Measurements from ENCODE around the gene NDUFA8. TPM values are rescaled to one million over a fixed set of nuclear protein-coding genes. Genes with fewer than 3 reads are reported as not detected.

Gene NDUFA8
- total RNA-seq: 10 to 100 TPM; 55.7 to 83.3 (median 76.1) TPM

DNA sequence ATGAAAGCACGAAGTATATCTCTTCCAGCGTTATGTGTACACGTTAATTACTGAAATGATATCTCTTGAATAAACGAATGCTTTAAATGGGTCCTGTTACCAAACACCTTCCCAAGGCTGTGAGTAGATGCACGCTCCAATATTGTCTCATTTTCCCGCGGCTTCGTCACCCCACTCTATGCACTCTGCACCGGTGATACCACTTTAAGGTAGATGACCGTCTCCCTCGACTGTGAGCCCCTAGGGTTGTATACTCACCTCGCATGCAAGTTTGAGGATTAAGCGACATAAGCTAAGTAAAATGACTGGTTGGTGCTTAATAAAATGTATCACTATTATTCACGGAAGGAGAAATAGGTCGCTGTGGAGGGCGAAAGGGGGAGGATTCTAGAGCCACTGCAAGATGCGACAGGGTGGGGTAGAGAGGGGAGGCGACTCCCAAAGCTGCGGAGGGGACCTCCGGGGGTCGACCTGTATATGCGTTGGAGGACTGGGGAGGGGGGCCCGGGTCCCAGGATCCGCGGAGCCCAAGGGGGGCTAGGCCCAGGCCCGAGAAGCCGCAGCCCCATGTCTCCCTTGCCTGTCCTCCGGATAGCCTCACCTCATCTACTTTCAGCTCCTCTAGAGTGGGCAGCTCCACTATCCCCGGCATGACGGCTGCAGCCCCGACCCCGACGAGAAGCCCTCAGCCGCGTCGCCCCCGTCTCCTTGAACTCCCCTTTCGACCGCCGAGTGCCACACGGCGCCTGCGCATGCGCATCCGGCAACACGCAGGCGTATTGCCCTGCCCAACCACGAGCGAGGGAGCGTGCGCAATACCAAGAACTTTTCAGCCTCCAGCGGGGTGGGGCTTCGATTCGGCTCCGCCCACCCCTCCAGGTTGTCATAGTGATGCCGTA lies at the start of gene NDUFA8, which contains the start of gene MORN5:
NDUFA8 (minus strand) TSS at position 754 of the 899 bp plus-strand sequence; CDS start at position 652, 102 bp downstream.
MORN5 (plus strand) TSS at position 883 of the 899 bp plus-strand sequence. CDS start 65 bp downstream, outside the sequence.
- intact Hi-C loops (cut with DNase I): loop anchor here (2.0 kb wide), 1 partner anchor 66 kb away; the partner anchor contains the start of gene TTLL11
- 3% methylated on average over 28 of the region's 56 CpGs for WGBS
- H3K4me1 ChIP-seq: peaks cover 31 to 61% (median 51%) of the 10 kb centered on the region in 4 donors

DNA sequence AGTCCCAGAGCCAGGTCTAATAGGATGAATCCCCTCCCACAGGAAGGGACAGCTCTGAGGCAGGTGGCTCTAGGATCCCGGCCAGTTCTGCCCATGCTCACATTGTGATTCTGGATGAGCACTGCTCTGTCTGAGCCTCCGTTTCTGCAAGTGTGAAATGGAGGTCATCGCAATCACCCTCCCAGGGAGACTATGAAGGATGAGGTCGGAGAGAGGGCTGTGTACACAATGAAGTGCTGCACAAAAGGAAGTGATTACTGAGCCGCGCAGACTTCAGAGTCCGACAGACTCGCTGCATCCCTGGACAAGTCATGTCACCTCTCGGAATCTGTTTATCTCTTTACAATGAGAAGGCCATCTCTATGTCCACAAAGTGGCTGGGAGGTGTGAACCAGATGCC lies 47.5 kb upstream of the NDUFA8 start:
- DNase-seq (ENCODE audit: extremely low spot score): no peak
- intact Hi-C loops (cut with DNase I): no loop called here
- Histone ChIP-seq H3K27me3 (peaks cover 0 to 35% (median 3%) of the 10 kb centered on the region in 4 donors), H3K4me3 (no peak overlapping the region), H3K4me1 (no peaks in the 10 kb centered on the region), H3K27ac (replicated peaks in 1 of 4) (no peak overlapping the region), H3K9me3 (no peaks in the 10 kb centered on the region), H3K36me3 (no peaks in the 10 kb centered on the region)
- no peak for TF ChIP-seq EP300 (IDR thresholded peaks at IDR 0.05)
- no peak for TF ChIP-seq POLR2A (IDR thresholded peaks at IDR 0.05; ENCODE audit: low read depth)
- TF ChIP-seq, protein P1, sequence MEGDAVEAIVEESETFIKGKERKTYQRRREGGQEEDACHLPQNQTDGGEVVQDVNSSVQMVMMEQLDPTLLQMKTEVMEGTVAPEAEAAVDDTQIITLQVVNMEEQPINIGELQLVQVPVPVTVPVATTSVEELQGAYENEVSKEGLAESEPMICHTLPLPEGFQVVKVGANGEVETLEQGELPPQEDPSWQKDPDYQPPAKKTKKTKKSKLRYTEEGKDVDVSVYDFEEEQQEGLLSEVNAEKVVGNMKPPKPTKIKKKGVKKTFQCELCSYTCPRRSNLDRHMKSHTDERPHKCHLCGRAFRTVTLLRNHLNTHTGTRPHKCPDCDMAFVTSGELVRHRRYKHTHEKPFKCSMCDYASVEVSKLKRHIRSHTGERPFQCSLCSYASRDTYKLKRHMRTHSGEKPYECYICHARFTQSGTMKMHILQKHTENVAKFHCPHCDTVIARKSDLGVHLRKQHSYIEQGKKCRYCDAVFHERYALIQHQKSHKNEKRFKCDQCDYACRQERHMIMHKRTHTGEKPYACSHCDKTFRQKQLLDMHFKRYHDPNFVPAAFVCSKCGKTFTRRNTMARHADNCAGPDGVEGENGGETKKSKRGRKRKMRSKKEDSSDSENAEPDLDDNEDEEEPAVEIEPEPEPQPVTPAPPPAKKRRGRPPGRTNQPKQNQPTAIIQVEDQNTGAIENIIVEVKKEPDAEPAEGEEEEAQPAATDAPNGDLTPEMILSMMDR (IDR thresholded peaks at IDR 0.05): no peak
- TF ChIP-seq POLR2AphosphoS5 (IDR thresholded peaks at IDR 0.05): no peak
- 69% methylated on average over 9 of the region's 9 CpGs for WGBS

More for the DNA sequence above, at the start of gene NDUFA8, which contains the start of gene MORN5:
- H3K4me3 ChIP-seq: peak within 1 kb of the TSS; percentile 81 to 98 (median 95)
- H3K27me3 ChIP-seq: no peaks in the 10 kb centered on the region
- H3K9me3 ChIP-seq: no peaks in the 10 kb centered on the region
- DNase-seq (ENCODE audit: extremely low spot score): peak; percentile 98
- TF ChIP-seq POLR2A (IDR thresholded peaks at IDR 0.05; ENCODE audit: low read depth) (peak; percentile 67), POLR2AphosphoS5 (IDR thresholded peaks at IDR 0.05) (peak; percentile 96 to 99), EP300 (IDR thresholded peaks at IDR 0.05) (no peak)
- TF ChIP-seq, protein P1 (IDR thresholded peaks at IDR 0.05): peak in 2 of 3 experiments; percentile 21 to 29
- no peaks in the 10 kb centered on the region for H3K36me3 ChIP-seq
- H3K27ac ChIP-seq (replicated peaks in 1 of 4): peak within 1 kb of the TSS; percentile 90 to 93 (median 91)

DNA sequence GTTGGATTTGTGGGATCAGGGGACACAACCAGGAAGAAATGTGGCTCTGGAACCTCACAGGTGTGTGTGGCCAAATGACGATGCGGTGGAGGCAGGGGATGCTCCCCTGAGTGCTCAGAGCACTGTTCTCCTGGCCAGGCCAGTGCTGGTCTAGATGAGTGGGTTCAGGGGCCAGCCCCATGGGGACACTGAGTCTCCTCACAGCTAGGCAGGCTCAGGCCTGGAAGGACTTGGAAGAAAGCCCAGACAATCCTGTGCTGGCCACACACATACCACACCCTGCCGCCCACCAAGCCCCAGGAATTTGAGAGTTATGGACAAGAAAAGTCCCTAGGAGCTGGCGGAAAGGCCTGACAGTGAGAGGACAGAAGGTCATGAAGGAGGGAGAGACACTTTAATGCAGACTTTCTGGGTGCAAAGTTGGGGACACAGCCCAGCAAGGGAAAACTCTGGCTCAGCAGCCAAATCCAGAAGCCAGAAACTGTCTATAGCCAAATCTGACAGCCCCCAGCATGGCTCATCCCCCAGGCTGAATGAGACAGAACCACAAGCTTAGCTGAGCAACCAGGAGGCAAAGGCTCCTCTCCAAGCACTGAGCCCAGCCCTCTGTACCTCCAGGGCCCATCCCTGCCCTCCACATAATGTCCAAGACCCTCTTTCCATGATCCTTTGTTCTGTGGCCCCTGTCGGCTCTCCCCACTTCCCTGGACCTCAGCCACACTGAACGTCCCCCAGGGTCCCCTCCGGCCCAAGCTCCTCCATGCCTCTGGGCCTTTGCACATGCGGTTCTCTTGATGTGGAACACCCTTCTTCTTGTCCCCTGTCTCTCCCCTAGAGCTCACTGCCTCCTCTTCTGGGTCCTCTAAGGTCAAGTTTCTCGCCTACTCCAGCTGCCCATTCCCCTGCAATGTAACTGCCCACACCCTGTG lies 46.8 kb upstream of the NDUFA8 start:
- Histone ChIP-seq H3K9me3 (no peaks in the 10 kb centered on the region), H3K4me3 (no peak overlapping the region), H3K36me3 (no peaks in the 10 kb centered on the region), H3K4me1 (no peaks in the 10 kb centered on the region), H3K27me3 (peaks cover 0 to 28% (median 1%) of the 10 kb centered on the region in 4 donors), H3K27ac (replicated peaks in 1 of 4) (no peak overlapping the region)
- intact Hi-C loops (cut with DNase I): no loop called here
- no peak for DNase-seq (ENCODE audit: extremely low spot score)
- 85% methylated on average over 9 of the region's 9 CpGs for WGBS
- TF ChIP-seq POLR2A (IDR thresholded peaks at IDR 0.05; ENCODE audit: low read depth) (no peak), POLR2AphosphoS5 (IDR thresholded peaks at IDR 0.05) (no peak), EP300 (IDR thresholded peaks at IDR 0.05) (no peak)
- TF ChIP-seq, protein P1 (IDR thresholded peaks at IDR 0.05): no peak

DNA sequence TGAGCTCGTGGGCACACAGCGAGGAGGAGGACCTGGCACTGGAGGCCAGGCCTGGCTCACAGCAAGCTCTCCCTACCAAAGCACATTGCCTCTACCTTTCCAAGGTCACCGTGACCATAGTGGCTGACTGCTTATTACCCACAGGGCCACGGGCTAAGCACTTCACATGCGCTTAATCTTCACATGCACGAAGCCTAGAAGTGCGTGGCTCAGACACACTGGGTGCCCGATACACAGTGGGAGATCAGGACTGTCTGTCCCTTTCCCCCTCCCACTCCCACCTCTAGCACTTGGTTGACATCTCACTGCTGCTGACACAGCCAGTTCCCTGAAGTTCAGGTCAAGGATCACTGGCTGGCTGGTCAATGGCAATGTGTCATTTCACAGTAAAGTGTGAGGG lies 45.6 kb upstream of the NDUFA8 start:
- Histone ChIP-seq H3K4me1 (no peaks in the 10 kb centered on the region), H3K36me3 (no peaks in the 10 kb centered on the region), H3K9me3 (no peaks in the 10 kb centered on the region), H3K27ac (replicated peaks in 1 of 4) (no peak overlapping the region), H3K27me3 (peaks cover 0 to 16% (median 0%) of the 10 kb centered on the region in 4 donors), H3K4me3 (no peak overlapping the region)
- no peak for DNase-seq (ENCODE audit: extremely low spot score)
- 98% methylated on average over 6 of the region's 8 CpGs for WGBS
- TF ChIP-seq POLR2A (IDR thresholded peaks at IDR 0.05; ENCODE audit: low read depth) (no peak), EP300 (IDR thresholded peaks at IDR 0.05) (no peak), POLR2AphosphoS5 (IDR thresholded peaks at IDR 0.05) (no peak)
- TF ChIP-seq, protein P1 (IDR thresholded peaks at IDR 0.05): no peak
- intact Hi-C loops (cut with DNase I): no loop called here

Data from esophagus muscularis mucosa (tissue), 4 donors.